Renal pelvis (tissue), 4 donors: ENCODE results near the gene ART1. TPM values are rescaled to one million over a fixed set of nuclear protein-coding genes. Genes with fewer than 3 reads are reported as not detected.

Experiments
- DNase-seq: peaks from one replicate; pipeline ENCODE4 v3.0.0-alpha.2; 2013
- polyA plus RNA-seq, 3 donors: library from polyadenylated mRNA; unstranded; fragments of 120-200 nt; gene quantifications; one replicate each; pipeline ENCODE4 v1.2.1, GENCODE V29; 2013; ENCODE audit not compliant: insufficient read length in 3 of 3

The ART1 gene
- polyA plus RNA-seq, 3 donors = not detected

GRCh38 chr11:3665336-3666022 is 20.6 kb downstream of the ART1 start:
- DNase-seq = no peak

GRCh38 chr11:3666023-3666530 is 21.1 kb downstream of the ART1 start:
- DNase-seq = no peak

- no peak for DNase-seq
These were observed 22.5 kb downstream of the ART1 start for GRCh38 chr11:3667149-3668035.

GRCh38 chr11:3669128-3669527 is 24.2 kb downstream of the ART1 start:
- DNase-seq = no peak

- no peak for DNase-seq
These were observed 24.8 kb downstream of the ART1 start for GRCh38 chr11:3669742-3670183.

GRCh38 chr11:3671334-3672254 is 26.7 kb downstream of the ART1 start, which contains the start of gene CHRNA10:
Gene CHRNA10 (minus strand): TSS chr11:3671384. CDS start chr11:3671312, 72 bp downstream.
- DNase-seq = peak; percentile 37

GRCh38 chr11:3674189-3674588 is 29.3 kb downstream of the ART1 start:
- no peak for DNase-seq

- DNase-seq = no peak
These were observed 31.0 kb downstream of the ART1 start for GRCh38 chr11:3675971-3676370.

- no peak for DNase-seq
These were observed 34.1 kb downstream of the ART1 start for GRCh38 chr11:3679077-3679476.

- DNase-seq = no peak
These were observed 38.1 kb downstream of the ART1 start for GRCh38 chr11:3683039-3683438.

GRCh38 chr11:3684129-3684818 is 39.3 kb downstream of the ART1 start:
- no peak for DNase-seq

- no peak for DNase-seq
These were observed 39.9 kb downstream of the ART1 start for GRCh38 chr11:3684819-3685172.

- DNase-seq = no peak
These were observed 41.0 kb downstream of the ART1 start for GRCh38 chr11:3685923-3686322.

GRCh38 chr11:3686751-3687150 is 41.8 kb downstream of the ART1 start:
- DNase-seq = no peak

GRCh38 chr11:3700410-3700809 is 55.5 kb downstream of the ART1 start:
- no peak for DNase-seq

- DNase-seq = no peak
These were observed 56.0 kb downstream of the ART1 start for GRCh38 chr11:3700910-3701309.

GRCh38 chr11:3703383-3703782 is 58.5 kb downstream of the ART1 start:
- no peak for DNase-seq

- DNase-seq = no peak
These were observed 62.2 kb downstream of the ART1 start for GRCh38 chr11:3707176-3707575.

- peak; percentile 1 for DNase-seq
These were observed 65.0 kb downstream of the ART1 start for GRCh38 chr11:3709977-3710376.

- no peak for DNase-seq
These were observed 65.7 kb downstream of the ART1 start for GRCh38 chr11:3710485-3711259.
